GM18519 (cell line): ENCODE results near the gene DVL2.

Experiments
- ATAC-seq: cut with Tn5 transposase; IDR thresholded peaks from one replicate; pipeline ENCODE4 v1.9.1; 2021; ENCODE audit warnings: mild to moderate bottlenecking, moderate library complexity; ENCODE audit not compliant: unreplicated experiment, low FRiP score

Gene DVL2

DNA sequence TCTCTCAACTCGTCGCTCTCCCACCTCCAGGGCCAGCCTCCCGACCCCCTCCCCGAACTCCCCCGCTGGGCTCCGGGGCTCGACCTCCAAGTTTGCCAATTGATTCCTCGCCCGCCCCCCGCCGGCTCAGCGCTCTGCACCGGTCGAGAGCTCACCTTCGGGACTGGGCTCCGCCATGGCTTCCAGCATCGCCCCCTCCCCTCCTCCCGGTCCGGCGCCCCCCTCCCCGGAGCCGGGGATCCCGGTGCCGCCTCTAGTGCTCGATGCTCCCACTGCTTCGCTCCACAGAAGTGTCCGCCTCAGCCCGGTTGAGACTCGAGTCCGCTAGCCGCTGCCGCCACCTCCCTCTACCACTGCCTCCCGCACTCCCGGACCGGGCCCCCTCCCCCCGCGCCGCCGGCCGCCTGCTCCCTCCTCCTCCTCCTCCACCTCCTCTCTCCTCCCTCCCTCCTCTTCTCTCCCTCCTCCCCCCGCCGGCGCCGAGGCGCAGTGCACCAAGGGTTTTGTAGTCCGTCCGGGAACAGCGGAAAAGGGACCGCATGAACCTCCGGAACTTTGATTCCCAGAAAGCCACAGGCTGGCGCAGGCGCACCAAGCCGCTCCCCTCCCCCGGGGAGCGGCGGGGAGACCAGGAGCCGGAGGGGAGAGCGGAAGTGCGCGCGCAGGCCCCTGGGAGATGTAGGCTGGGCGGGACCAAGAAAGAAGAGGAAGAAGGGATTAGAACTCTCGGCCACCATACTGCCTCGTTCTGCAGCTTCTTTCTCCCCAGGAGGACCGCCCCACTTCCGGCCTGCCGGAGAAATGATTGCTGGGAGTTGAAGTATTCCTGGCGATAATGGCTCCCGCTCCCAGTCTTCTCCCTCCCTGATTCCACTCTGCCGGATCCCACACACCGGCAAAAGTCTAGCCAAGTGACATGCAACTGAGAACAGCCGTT is 5.0 kb upstream of the DVL2 start, which contains the start of gene PHF23:
PHF23 (minus strand) TSS at position 367 of the 937 bp plus-strand sequence; CDS start at position 189, 178 bp downstream.
- no peak for ATAC-seq

- ATAC-seq = no peak
Observed at GRCh38 chr17:7238420-7239090, 4.2 kb upstream of the DVL2 start.

DNA sequence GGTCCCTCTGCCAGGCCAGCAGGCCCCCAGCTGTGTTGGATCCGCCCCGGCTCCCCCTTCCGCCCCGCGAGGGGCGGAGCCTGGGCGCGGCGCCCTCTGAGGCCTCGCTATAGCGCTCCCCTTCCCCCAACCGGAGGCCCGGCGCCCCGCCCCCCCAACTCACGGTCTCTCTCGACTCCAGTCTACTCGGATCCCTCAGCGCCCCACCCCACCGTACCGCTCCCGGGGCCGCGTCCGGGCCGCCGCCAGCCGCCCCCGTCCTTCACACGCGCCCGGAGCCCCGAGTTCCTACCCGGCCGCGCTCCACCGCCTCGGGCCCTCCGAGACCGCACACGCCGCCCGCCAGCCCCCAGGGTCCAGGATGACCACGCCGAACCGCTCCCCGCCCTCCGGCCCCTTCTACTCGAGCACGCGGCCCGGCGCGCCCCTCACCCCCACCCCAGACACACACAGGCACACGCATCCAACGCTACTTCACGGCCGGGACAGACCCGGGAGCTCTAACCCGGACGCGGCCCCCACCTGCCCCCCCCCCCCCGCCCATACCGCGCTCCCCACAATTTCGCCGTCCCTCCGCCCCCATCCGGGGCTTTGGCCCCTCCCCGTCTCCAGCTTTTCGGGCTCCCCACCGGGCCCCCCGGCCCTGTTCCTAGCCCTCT is 3.6 kb upstream of the DVL2 start:
- ATAC-seq = no peak

- no peak for ATAC-seq
Observed at GRCh38 chr17:7237266-7237760, 3.0 kb upstream of the DVL2 start.

DNA sequence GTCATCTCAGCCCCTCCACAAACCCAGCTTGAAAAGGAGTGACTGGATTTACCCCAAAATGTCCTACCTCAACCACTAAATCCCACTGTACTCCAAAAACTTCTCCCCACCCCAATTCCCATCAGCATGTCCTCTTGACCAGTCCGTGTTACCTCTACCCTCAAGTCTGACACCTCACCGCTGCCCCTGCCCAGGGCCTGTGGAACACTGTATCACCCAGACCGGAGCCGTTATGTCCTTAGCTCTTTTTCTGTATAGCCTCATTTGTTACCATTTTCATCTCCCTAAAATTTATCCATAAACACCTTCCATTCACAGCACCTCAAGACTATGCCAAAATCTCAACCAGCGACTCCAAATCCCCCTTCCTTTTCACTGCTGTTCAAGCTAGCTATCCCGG is 2.5 kb upstream of the DVL2 start:
- no peak for ATAC-seq

GRCh38 chr17:7235693-7236665 is 1.7 kb upstream of the DVL2 start:
- ATAC-seq = no peak

DNA sequence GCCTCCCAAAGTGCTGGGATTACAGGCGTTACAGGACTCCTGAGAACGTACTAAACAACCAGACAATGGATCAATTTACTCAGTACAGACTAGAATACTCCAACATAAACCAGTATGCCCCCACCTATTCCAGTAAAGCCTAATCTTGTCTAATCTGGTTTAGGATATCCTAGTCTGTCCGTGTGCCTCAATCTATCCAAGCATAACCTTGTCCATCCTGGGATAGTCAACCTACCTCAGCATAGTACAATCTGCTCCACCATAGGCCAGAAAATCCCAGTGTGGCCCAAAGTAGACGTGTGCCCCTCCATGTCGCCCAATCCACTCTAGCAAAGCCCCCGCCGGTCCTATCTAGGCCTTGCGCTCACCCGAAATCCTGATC is 625 bp downstream of the DVL2 start:
- peak; percentile 7 for ATAC-seq

DNA sequence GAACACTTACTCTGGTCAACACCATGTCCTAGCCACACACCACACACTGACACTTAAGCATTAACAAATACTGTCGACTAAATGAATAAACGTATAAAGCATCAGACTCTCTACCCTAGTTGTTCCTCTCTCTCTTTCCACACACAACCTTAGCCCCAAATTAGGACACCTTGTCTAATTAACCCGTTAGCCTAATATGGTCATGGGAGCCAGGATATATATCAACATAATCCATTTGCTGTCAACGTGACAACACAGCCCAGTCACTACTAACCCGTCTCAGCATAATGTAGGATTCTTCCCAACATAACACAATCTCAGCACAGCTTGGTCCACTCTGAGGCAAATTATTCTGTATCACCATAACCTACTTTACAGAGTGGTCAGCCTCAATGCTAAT is 2.2 kb downstream of the DVL2 start:
- ATAC-seq = no peak

GRCh38 chr17:7229504-7229903 is 4.8 kb downstream of the DVL2 start:
- no peak for ATAC-seq

DNA sequence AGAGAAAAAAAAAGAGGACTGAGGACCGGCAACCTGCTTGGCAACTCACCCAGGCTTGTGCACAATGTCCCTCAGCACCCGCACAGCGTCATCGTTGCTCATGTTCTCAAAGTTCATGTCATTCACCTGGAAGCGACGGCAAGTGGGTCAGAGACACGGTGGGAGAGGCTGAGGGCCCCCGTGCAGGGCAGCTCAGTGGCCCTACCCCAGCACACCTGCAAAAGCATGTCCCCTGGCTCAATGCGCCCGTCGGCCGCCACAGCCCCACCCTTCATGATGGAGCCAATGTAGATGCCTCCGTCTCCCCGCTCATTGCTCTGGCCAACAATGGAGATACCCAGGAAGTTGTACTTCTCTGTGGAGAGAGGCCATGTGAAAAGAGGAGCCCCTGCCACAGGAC is 5.4 kb downstream of the DVL2 start:
- no peak for ATAC-seq

- ATAC-seq = no peak
Observed at GRCh38 chr17:7226721-7227710, 7.3 kb downstream of the DVL2 start.

- no peak for ATAC-seq
Observed at GRCh38 chr17:7225711-7226331, 8.5 kb downstream of the DVL2 start.

DNA sequence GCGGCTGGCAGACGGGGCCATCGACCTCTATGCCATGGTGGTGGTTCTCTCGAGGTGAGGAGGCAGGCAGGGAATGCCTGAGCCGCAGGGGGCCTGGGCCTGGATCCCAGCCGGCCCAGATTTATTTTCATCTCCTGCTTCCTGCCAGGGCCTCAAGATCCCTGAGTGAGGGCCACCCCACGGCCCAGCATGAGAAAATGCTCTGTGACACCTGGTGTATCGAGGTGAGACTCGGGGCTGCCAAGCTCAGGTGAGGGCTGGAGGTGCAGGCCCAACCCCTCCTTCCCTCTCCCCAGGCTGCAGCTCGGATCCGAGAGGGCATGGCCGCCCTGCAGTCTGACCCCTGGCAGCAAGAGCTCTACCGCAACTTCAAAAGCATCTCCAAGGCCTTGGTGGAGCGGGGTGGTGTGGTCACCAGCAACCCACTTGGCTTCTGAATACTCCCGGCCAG is 9.6 kb downstream of the DVL2 start:
- ATAC-seq = no peak

DNA sequence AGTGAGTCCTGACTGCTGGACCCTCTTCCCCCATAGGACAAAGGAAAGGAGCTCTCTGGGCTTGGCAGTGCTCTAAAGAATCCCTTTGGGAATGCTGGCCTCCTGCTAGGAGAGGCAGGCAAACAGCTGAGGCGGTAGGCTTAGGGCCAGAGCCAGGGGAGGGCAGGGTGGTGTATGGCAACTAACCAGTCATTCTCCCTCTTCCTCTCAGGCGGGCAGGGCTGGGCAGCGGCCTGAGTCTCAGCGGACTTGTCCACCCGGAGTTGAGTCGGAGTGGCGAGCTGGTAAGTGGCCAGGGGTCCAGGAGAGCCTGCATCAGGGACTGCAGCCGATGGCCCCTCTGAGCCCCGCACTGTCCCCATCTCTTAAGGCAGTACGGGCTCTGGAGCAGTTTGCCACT is 10.2 kb downstream of the DVL2 start:
- no peak for ATAC-seq

DNA sequence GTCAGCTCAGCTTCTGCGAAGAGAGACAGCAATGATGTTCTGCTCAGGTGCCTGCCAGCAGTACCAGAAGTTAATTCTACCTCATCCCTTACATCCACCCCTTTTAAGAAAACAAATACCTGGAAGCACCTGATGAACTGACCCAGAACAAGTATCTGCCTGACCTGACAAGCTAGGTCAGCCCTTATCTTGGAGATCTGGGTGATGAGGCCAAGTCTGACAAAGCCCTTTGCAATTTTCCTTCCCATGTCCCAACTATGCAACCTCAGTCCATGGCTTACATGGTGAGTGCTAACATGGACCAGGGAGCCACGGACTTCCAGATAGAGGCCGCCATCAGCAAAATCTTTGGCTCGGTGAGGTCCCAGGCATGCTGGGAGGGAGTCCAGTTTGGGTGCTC is 10.9 kb downstream of the DVL2 start:
- no peak for ATAC-seq

DNA sequence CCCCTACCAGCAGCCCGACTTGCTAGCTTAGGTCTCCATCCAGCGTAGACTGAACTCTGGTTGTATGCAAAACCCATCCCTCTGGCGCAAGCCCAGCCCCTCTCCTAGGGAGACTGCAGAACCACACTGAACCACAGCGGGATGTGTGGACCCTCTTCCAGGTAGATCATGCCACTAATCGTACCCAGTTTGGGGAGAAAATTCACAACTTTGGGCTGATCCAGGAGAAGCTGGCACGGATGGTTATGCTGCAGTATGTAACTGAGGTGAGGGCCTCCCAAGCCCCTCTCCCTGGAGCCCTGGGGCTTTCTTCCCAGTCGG is 11.4 kb downstream of the DVL2 start:
- ATAC-seq = no peak

DNA sequence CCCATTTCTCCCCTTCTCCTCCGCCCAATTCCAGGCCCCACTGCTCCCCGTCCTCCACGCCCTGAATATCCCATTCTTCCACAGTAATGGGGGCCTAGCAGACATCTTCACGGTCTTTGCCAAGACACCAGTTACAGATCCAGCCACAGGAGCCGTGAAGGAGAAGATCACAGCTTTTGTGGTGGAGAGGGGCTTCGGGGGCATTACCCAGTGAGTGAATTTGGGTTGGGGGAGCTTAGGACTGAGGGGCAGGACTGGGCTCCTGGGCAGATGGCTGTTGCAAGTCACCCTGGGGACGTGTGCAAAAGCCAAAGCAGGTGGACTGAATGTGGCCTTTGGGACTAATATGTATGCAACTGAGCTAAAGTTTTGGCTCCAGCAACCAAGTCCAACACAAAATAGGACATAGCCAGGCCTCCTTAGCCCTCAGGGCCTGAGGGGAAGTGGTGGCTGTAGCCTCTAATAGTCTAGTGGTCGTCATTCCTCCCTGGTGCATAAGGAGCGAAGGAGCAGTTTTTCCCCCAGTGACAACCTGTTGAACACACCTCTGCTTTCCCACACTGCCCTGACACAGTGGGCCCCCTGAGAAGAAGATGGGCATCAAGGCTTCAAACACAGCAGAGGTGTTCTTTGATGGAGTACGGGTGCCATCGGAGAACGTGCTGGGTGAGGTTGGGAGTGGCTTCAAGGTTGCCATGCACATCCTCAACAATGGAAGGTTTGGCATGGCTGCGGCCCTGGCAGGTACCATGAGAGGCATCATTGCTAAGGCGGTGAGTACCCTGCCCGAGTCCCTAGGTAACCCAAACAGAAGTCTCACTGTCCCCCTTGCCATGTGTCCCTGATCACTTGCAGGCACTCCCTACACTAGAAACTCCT is 12.0 kb downstream of the DVL2 start:
- ATAC-seq = no peak
